Calu3 (cell line): ENCODE measurements around the gene CLEC16A. TPM values are rescaled to one million over a fixed set of nuclear protein-coding genes. Genes with fewer than 3 reads are reported as not detected.

Source experiments
- BruUV-seq: library from RNA; stranded (reverse); fragments of 400-500 nt; replicated peaks from 2 replicates; lab custom pipeline; 2021; lab: Mats Ljungman, UMichigan
- CTCF ChIA-PET: fragments of 300-600 bp; sonication (Branson Sonifier 250); formaldehyde crosslinking; loops from one replicate; lab custom pipeline; 2022; ENCODE audit warnings: antibody characterized with exemption; lab: Charles Lee
- DNase-seq: peaks from one replicate; pipeline ENCODE4 v3.0.0; 2022
- H3K27ac Mint-ChIP-seq: one replicate; pipeline ENCODE4 v1.8.0; 2022; ENCODE audit warnings: mixed read lengths; ENCODE audit not compliant: unreplicated experiment
- H3K27me3 Mint-ChIP-seq: one replicate; pipeline ENCODE4 v1.8.0; 2022; ENCODE audit warnings: mixed read lengths; ENCODE audit not compliant: unreplicated experiment
- H3K36me3 Mint-ChIP-seq: one replicate; pipeline ENCODE4 v1.8.0; 2022; ENCODE audit warnings: mild to moderate bottlenecking, moderate library complexity, mixed read lengths; ENCODE audit not compliant: insufficient read depth, unreplicated experiment
- H3K4me1 Mint-ChIP-seq: one replicate; pipeline ENCODE4 v1.8.0; 2022; ENCODE audit warnings: mild to moderate bottlenecking, low read depth, mixed read lengths; ENCODE audit not compliant: unreplicated experiment
- H3K4me3 Mint-ChIP-seq: one replicate; pipeline ENCODE4 v1.8.0; 2022; ENCODE audit warnings: mild to moderate bottlenecking, low read depth, moderate library complexity, mixed read lengths; ENCODE audit not compliant: unreplicated experiment
- H3K9me3 Mint-ChIP-seq: one replicate; pipeline ENCODE4 v1.8.0; 2022; ENCODE audit warnings: low read depth, mixed read lengths; ENCODE audit not compliant: unreplicated experiment
- CTCF ChIP-seq: fragments of 200-600 bp; IDR thresholded peaks from one replicate; pipeline ENCODE4 v1.8.0; 2022; ENCODE audit warnings: antibody characterized with exemption; ENCODE audit not compliant: unreplicated experiment
- intact Hi-C: fragments of 100-400 bp; cut with micrococcal nuclease; formaldehyde crosslinking; loops from one replicate; pipeline ENCODE4 v1.10.0; 2022; ENCODE audit not compliant: unreplicated experiment
- total RNA-seq: library from RNA; stranded (reverse); gene quantifications from 2 replicates; pipeline ENCODE4 v1.2.3, GENCODE V29; 2022

Gene CLEC16A
- total RNA-seq, 1 experiment from 2014 or later = 33.0 TPM

- H3K9me3 Mint-ChIP-seq = no peaks in the 10 kb centered on the region
- no peak overlapping the region for H3K4me3 Mint-ChIP-seq
- no peaks in the 10 kb centered on the region for H3K36me3 Mint-ChIP-seq
- TF ChIP-seq CTCF = no peak
- no TSS peak for BruUV-seq
- H3K4me1 Mint-ChIP-seq = no peaks in the 10 kb centered on the region
- intact Hi-C loops = no loop called here
- H3K27ac Mint-ChIP-seq = no peak overlapping the region
- no peak for DNase-seq
- no peaks in the 10 kb centered on the region for H3K27me3 Mint-ChIP-seq
- CTCF ChIA-PET = no interaction called here
Measured at GRCh38 chr16:11047057-11047456, 102.7 kb downstream of the CLEC16A start.

DNA sequence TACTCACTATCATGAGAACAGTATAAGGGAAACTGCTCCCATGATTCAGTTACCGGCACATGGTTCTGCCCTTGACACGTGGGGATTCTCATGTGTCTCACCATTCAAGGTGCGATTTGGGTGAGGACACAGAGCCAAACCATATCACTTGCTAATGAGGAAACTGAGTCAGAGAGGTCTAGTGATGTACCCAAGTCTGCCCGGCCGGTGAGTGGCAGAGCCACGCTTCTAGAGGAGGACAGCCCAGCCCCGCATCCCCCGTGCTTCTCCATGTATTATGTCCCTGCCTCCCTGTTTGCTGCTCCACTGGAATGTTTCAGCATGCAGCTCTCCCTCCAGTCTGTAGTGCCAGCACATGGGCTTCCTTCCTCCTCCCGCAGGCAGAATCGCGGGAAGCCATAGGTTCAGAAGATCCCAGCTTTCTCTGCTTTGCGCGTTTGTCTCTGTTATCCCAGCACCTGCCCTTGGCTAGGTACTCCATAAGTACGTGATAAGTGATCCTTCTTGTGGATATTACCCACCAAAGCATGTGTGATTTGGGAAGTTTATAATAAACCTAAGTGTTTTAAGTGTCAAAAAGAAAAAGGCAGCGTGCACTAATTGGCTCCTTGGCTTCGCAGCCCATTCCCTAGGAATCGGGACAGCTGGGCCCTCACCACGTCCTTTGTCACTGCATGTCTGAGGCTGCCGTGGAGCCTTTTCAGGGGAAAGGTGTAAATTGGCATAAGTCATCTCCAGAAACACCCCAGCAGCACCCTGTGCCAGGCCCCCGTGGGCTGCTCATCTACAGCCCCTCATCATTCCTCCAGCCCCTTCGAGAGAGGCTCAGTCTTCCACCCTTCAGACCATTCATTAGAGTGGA lies 103.8 kb downstream of the CLEC16A start:
- H3K36me3 Mint-ChIP-seq = no peaks in the 10 kb centered on the region
- DNase-seq = no peak
- H3K27me3 Mint-ChIP-seq = no peaks in the 10 kb centered on the region
- H3K9me3 Mint-ChIP-seq = no peaks in the 10 kb centered on the region
- H3K4me1 Mint-ChIP-seq = no peaks in the 10 kb centered on the region
- H3K4me3 Mint-ChIP-seq = no peak overlapping the region
- BruUV-seq = no TSS peak
- no peak for TF ChIP-seq CTCF
- no peak overlapping the region for H3K27ac Mint-ChIP-seq
- intact Hi-C loops = no loop called here
- CTCF ChIA-PET = no interaction called here

DNA sequence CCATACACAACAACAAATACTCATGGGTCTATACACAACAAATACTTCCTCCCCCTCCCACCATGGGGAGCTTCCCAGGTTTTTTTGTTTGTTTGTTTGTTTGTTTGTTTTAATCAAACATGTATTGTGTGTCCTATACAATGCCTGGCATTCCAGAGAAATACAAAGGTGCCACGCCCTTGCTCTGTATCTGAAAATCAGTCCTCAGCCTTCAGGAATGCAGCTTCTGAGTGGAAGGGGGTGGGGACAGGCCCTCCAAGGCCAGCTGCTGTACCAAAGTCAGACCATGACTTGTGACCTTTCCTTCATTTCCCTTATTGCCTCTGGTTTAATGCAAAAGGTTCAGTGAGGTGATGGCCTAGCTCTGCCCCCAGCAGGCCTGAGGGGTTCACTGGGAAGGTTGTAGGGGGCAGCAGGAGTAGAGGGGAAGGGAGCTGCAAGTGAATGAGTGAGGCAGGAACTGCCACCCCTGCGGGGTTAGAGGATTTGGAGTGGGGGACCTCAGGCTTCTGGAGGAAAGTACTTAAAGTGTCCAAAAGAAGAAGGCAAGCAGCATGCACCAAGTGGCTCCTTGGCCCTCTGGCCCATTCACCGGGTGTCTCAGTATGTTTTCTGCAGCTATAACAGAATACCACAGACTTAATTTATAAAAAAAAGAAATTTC lies 105.2 kb downstream of the CLEC16A start:
- no peaks in the 10 kb centered on the region for H3K4me1 Mint-ChIP-seq
- H3K4me3 Mint-ChIP-seq = no peak overlapping the region
- H3K27me3 Mint-ChIP-seq = no peaks in the 10 kb centered on the region
- intact Hi-C loops = no loop called here
- H3K27ac Mint-ChIP-seq = no peak overlapping the region
- no peaks in the 10 kb centered on the region for H3K36me3 Mint-ChIP-seq
- DNase-seq = peak; percentile 39
- BruUV-seq = no TSS peak
- no peaks in the 10 kb centered on the region for H3K9me3 Mint-ChIP-seq
- TF ChIP-seq CTCF = no peak
- CTCF ChIA-PET = interaction anchor here (0.6 kb wide), 1 partner anchor 26 kb away, joined by 4 read pairs; no protein-coding TSS in a partner anchor

- no peaks in the 10 kb centered on the region for H3K4me1 Mint-ChIP-seq
- no peak for TF ChIP-seq CTCF
- DNase-seq = no peak
- peaks cover 5% of the 10 kb centered on the region for H3K36me3 Mint-ChIP-seq
- H3K9me3 Mint-ChIP-seq = no peaks in the 10 kb centered on the region
- intact Hi-C loops = no loop called here
- H3K27me3 Mint-ChIP-seq = no peaks in the 10 kb centered on the region
- no peak overlapping the region for H3K4me3 Mint-ChIP-seq
- H3K27ac Mint-ChIP-seq = no peak overlapping the region
- CTCF ChIA-PET = interaction anchor here (0.5 kb wide), 1 partner anchor 14 kb away, joined by 3 read pairs; no protein-coding TSS in a partner anchor
- BruUV-seq = no TSS peak
Measured at GRCh38 chr16:11050536-11050935, 106.2 kb downstream of the CLEC16A start.
